Measurements from ENCODE around the gene CAMKMT. TPM values are rescaled to one million over a fixed set of nuclear protein-coding genes. Genes with fewer than 3 reads are reported as not detected.

CAMKMT gene
- total and polyA plus RNA-seq, 2 experiments from 2014 or later, result 26.5 to 29.5 TPM

- TF ChIP-seq REST (IDR thresholded peaks at IDR 0.05; ENCODE audit: unreplicated experiment), result no peak
- TF ChIP-seq JUNB (IDR thresholded peaks at IDR 0.05; ENCODE audit: unreplicated experiment), result no peak
These were observed 40.9 kb upstream of the CAMKMT start (continued) for GRCh38 chr2:44320832-44321231.

GRCh38 chr2:44321360-44321759, 40.4 kb upstream of the CAMKMT start:
- Histone ChIP-seq H3K27ac (ENCODE audit: low read depth) (no peak overlapping the region), H3K4me3 (no peak overlapping the region), H2AFZ (no peak overlapping the region), H3K36me3 (ENCODE audit: insufficient read depth) (peaks cover 19% of the 10 kb centered on the region; the same call in 1 of the 2 replicates), H3F3A (replicated peaks; ENCODE audit: low read depth) (no peaks in the 10 kb centered on the region), H4K20me1 (replicated peaks; ENCODE audit: insufficient read depth) (no peaks in the 10 kb centered on the region), H3K27me3 (ENCODE audit: insufficient read depth) (no peaks in the 10 kb centered on the region), H3K4me1 (ENCODE audit: insufficient read depth) (no peaks in the 10 kb centered on the region), H3K4me2 (no peak overlapping the region), H3K79me2 (replicated peaks; ENCODE audit: insufficient read depth) (no peaks in the 10 kb centered on the region), H3K9me2 (ENCODE audit: insufficient read depth) (no peaks in the 10 kb centered on the region)
- Mint-ChIP-seq H3K9me3 (no peaks in the 10 kb centered on the region), H3K27ac (no peak overlapping the region), H3K36me3 (ENCODE audit: low read depth) (peaks cover 25% of the 10 kb centered on the region), H3K4me3 (no peak overlapping the region), H3K27me3 (ENCODE audit: insufficient read depth, low read depth, poor library complexity) (no peaks in the 10 kb centered on the region), H3K4me1 (peaks cover 4% of the 10 kb centered on the region; the same call in 1 of the 3 replicates)
- DNase-seq (ENCODE audit: low spot score), result no peak
- ATAC-seq, result no peak
- TF ChIP-seq EZH2 (IDR thresholded peaks at IDR 0.05; ENCODE audit: low read depth, unreplicated experiment), result no peak
- no peak for TF ChIP-seq STAT1 (IDR thresholded peaks at IDR 0.05; ENCODE audit: unreplicated experiment)
- TF ChIP-seq, protein P1, sequence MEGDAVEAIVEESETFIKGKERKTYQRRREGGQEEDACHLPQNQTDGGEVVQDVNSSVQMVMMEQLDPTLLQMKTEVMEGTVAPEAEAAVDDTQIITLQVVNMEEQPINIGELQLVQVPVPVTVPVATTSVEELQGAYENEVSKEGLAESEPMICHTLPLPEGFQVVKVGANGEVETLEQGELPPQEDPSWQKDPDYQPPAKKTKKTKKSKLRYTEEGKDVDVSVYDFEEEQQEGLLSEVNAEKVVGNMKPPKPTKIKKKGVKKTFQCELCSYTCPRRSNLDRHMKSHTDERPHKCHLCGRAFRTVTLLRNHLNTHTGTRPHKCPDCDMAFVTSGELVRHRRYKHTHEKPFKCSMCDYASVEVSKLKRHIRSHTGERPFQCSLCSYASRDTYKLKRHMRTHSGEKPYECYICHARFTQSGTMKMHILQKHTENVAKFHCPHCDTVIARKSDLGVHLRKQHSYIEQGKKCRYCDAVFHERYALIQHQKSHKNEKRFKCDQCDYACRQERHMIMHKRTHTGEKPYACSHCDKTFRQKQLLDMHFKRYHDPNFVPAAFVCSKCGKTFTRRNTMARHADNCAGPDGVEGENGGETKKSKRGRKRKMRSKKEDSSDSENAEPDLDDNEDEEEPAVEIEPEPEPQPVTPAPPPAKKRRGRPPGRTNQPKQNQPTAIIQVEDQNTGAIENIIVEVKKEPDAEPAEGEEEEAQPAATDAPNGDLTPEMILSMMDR (conservative IDR thresholded peaks at IDR 0.05; ENCODE audit: low read depth in 2 of 2), result no peak
- no peak for TF ChIP-seq EZH2phosphoT487 (IDR thresholded peaks at IDR 0.05; ENCODE audit: unreplicated experiment)
- no peak for TF ChIP-seq CREB1 (CRISPR knock-in tag; IDR thresholded peaks at IDR 0.05; ENCODE audit: low read depth)
- no peak for TF ChIP-seq ZNF331 (CRISPR knock-in tag; IDR thresholded peaks at IDR 0.05; ENCODE audit: low read depth)

DNA sequence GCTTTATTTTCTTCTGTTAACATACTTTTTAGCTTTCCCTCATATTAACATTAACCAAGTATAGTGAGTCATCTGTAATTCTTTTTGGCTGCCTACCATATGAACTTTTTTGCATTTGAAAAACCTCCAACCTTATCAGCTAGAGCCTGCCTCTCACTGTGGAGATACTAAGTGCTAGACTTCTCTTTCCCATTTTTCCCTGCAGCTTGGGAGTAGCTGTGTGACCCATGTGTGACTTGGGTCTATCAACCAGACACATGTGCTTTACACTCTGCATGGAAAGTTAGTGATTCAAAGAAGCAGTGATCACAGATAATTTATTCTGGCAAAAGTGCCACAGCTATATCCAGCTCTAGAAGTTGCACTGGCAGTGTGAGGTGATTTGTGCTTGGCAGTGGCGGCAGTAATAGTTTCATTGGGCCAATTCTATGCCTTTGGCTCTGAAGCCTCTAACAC, 36.7 kb upstream of the CAMKMT start:
- Histone ChIP-seq H3K9me2 (ENCODE audit: insufficient read depth) (no peaks in the 10 kb centered on the region), H3K4me3 (no peak overlapping the region), H3K36me3 (ENCODE audit: insufficient read depth) (peaks cover 19% of the 10 kb centered on the region; the same call in 1 of the 2 replicates), H3K27me3 (ENCODE audit: insufficient read depth) (no peaks in the 10 kb centered on the region), H3K4me1 (ENCODE audit: insufficient read depth) (no peaks in the 10 kb centered on the region), H3K27ac (ENCODE audit: low read depth) (no peak overlapping the region), H3F3A (replicated peaks; ENCODE audit: low read depth) (no peaks in the 10 kb centered on the region), H3K4me2 (no peak overlapping the region), H2AFZ (no peak overlapping the region), H4K20me1 (replicated peaks; ENCODE audit: insufficient read depth) (no peaks in the 10 kb centered on the region), H3K79me2 (replicated peaks; ENCODE audit: insufficient read depth) (no peaks in the 10 kb centered on the region)
- H3K4me1 Mint-ChIP-seq, result peaks cover 4% of the 10 kb centered on the region; the same call in 1 of the 3 replicates
- no peaks in the 10 kb centered on the region for H3K9me3 Mint-ChIP-seq
- no peak overlapping the region for H3K4me3 Mint-ChIP-seq
- DNase-seq (ENCODE audit: low spot score), result no peak
- ATAC-seq, result no peak
- peak overlapping the region; percentile 64 for H3K27ac Mint-ChIP-seq
- H3K36me3 Mint-ChIP-seq (ENCODE audit: low read depth), result peaks cover 30% of the 10 kb centered on the region
- no peaks in the 10 kb centered on the region for H3K27me3 Mint-ChIP-seq (ENCODE audit: insufficient read depth, low read depth, poor library complexity)
- no peak for TF ChIP-seq ZNF462 (CRISPR knock-in tag; IDR thresholded peaks at IDR 0.05)

Data from GM23338 (cell line).